ENCODE results near the gene LCN10. TPM values are rescaled to one million over a fixed set of nuclear protein-coding genes. Genes with fewer than 3 reads are reported as not detected.
A peak's percentile ranks its signal among the peaks of the same experiment; 100 is the strongest.
"Not testable (repeated sequence)": the region's sequence is repeated elsewhere in the genome, so short reads cannot be mapped to it uniquely, and the experiment has no call there.

Gene LCN10
- total RNA-seq, 1 donor from 2014 or later, result not detected

GRCh38 chr9:136757328-136757727 lies 14.6 kb upstream of the LCN10 start:
- Histone ChIP-seq H4K20me1 (ENCODE audit: low read depth) (no peaks in the 10 kb centered on the region), H3K79me2 (ENCODE audit: low read depth) (no peaks in the 10 kb centered on the region), H2AFZ (replicated peaks) (no peak overlapping the region), H3K4me1 (peaks cover 8% of the 10 kb centered on the region), H3K4me2 (no peak overlapping the region), H3K9ac (no peak overlapping the region), H3K27ac (no peak overlapping the region), H3K9me3 (ENCODE audit: low read depth) (no peaks in the 10 kb centered on the region), H3K27me3 (no peaks in the 10 kb centered on the region), H3F3A (ENCODE audit: low read depth) (peaks cover 12% of the 10 kb centered on the region), H3K4me3 (no peak overlapping the region), H3K36me3 (no peaks in the 10 kb centered on the region)
- H3K27me3 Mint-ChIP-seq (ENCODE audit: insufficient read depth, low read depth), result peaks cover 10% of the 10 kb centered on the region
- peaks cover 17% of the 10 kb centered on the region for H3K4me1 Mint-ChIP-seq
- DNase-seq (ENCODE audit: low spot score), result no peak
- no peak overlapping the region for H3K4me3 Mint-ChIP-seq
- TF ChIP-seq CTCF (IDR thresholded peaks at IDR 0.05) (no peak), EZH2 (IDR thresholded peaks at IDR 0.05) (no peak), EZH2phosphoT487 (IDR thresholded peaks at IDR 0.05) (no peak)
- no peaks in the 10 kb centered on the region for H3K36me3 Mint-ChIP-seq
- peaks cover 7% of the 10 kb centered on the region for H3K9me3 Mint-ChIP-seq
- H3K27ac Mint-ChIP-seq, result no peak overlapping the region

- H3K27me3 Mint-ChIP-seq (ENCODE audit: insufficient read depth, low read depth), result peaks cover 10% of the 10 kb centered on the region
- H3K4me1 Mint-ChIP-seq, result peaks cover 17% of the 10 kb centered on the region
- peaks cover 6% of the 10 kb centered on the region for H3K4me1 ChIP-seq
- H4K20me1 ChIP-seq (ENCODE audit: low read depth), result no peaks in the 10 kb centered on the region
- H3K27ac Mint-ChIP-seq, result no peak overlapping the region
- no peaks in the 10 kb centered on the region for H3K79me2 ChIP-seq (ENCODE audit: low read depth)
- H3K4me2 ChIP-seq, result no peak overlapping the region
- no peak overlapping the region for H3K27ac ChIP-seq
- H3K9ac ChIP-seq, result no peak overlapping the region
- TF ChIP-seq CTCF (IDR thresholded peaks at IDR 0.05) (no peak), EZH2phosphoT487 (IDR thresholded peaks at IDR 0.05) (no peak), EZH2 (IDR thresholded peaks at IDR 0.05) (no peak)
- H3F3A ChIP-seq (ENCODE audit: low read depth), result peaks cover 10% of the 10 kb centered on the region
- DNase-seq (ENCODE audit: low spot score), result no peak
- H3K27me3 ChIP-seq, result no peaks in the 10 kb centered on the region
- H3K4me3 ChIP-seq, result no peak overlapping the region
- H3K9me3 ChIP-seq (ENCODE audit: low read depth), result no peaks in the 10 kb centered on the region
- peaks cover 7% of the 10 kb centered on the region for H3K9me3 Mint-ChIP-seq
- no peaks in the 10 kb centered on the region for H3K36me3 ChIP-seq
- H2AFZ ChIP-seq (replicated peaks), result no peak overlapping the region
- no peak overlapping the region for H3K4me3 Mint-ChIP-seq
- H3K36me3 Mint-ChIP-seq, result no peaks in the 10 kb centered on the region
These were observed 14.1 kb upstream of the LCN10 start for GRCh38 chr9:136756836-136757235.

GRCh38 chr9:136756134-136756438 lies 13.3 kb upstream of the LCN10 start:
- Histone ChIP-seq H3K4me1 (peaks cover 5% of the 10 kb centered on the region), H3K9me3 (ENCODE audit: low read depth) (no peaks in the 10 kb centered on the region), H3K27me3 (no peaks in the 10 kb centered on the region), H4K20me1 (ENCODE audit: low read depth) (no peaks in the 10 kb centered on the region), H3F3A (ENCODE audit: low read depth) (peaks cover 10% of the 10 kb centered on the region), H3K36me3 (no peaks in the 10 kb centered on the region), H2AFZ (replicated peaks) (no peak overlapping the region), H3K4me2 (no peak overlapping the region), H3K27ac (no peak overlapping the region), H3K4me3 (no peak overlapping the region), H3K9ac (no peak overlapping the region), H3K79me2 (ENCODE audit: low read depth) (no peaks in the 10 kb centered on the region)
- no peak overlapping the region for H3K27ac Mint-ChIP-seq
- H3K9me3 Mint-ChIP-seq, result peaks cover 15% of the 10 kb centered on the region
- peaks cover 10% of the 10 kb centered on the region for H3K27me3 Mint-ChIP-seq (ENCODE audit: insufficient read depth, low read depth)
- peak overlapping the region; percentile 70 for H3K4me3 Mint-ChIP-seq
- no peak for DNase-seq (ENCODE audit: low spot score)
- no peaks in the 10 kb centered on the region for H3K36me3 Mint-ChIP-seq
- peaks cover 12% of the 10 kb centered on the region for H3K4me1 Mint-ChIP-seq
- no peak for TF ChIP-seq EZH2 (IDR thresholded peaks at IDR 0.05)
- TF ChIP-seq CTCF (IDR thresholded peaks at IDR 0.05), result no peak
- TF ChIP-seq EZH2phosphoT487 (IDR thresholded peaks at IDR 0.05), result no peak

- H3K4me3 ChIP-seq; H3K27me3 ChIP-seq; H3K27ac ChIP-seq; H3K36me3 Mint-ChIP-seq; H4K20me1 ChIP-seq (ENCODE audit: low read depth); H3K4me1 ChIP-seq; H3K9me3 ChIP-seq (ENCODE audit: low read depth); H3K36me3 ChIP-seq; DNase-seq (ENCODE audit: low spot score); H3K9ac ChIP-seq; H3K79me2 ChIP-seq (ENCODE audit: low read depth); H3K4me2 ChIP-seq; H2AFZ ChIP-seq (replicated peaks); H3K4me1 Mint-ChIP-seq: not testable (repeated sequence)
- peaks cover 10% of the 10 kb centered on the region for H3F3A ChIP-seq (ENCODE audit: low read depth)
- Mint-ChIP-seq H3K9me3 (peaks cover 16% of the 10 kb centered on the region), H3K27ac (peak overlapping the region; percentile 50), H3K4me3 (peak overlapping the region; percentile 37), H3K27me3 (ENCODE audit: insufficient read depth, low read depth) (peaks cover 10% of the 10 kb centered on the region)
These were observed 12.8 kb upstream of the LCN10 start for GRCh38 chr9:136755302-136756133.
